ENCODE results near the gene PRKCE. TPM values are rescaled to one million over a fixed set of nuclear protein-coding genes. Genes with fewer than 3 reads are reported as not detected.

PRKCE gene
- total RNA-seq, 1 experiment from 2014 or later: 14.0 TPM

DNA sequence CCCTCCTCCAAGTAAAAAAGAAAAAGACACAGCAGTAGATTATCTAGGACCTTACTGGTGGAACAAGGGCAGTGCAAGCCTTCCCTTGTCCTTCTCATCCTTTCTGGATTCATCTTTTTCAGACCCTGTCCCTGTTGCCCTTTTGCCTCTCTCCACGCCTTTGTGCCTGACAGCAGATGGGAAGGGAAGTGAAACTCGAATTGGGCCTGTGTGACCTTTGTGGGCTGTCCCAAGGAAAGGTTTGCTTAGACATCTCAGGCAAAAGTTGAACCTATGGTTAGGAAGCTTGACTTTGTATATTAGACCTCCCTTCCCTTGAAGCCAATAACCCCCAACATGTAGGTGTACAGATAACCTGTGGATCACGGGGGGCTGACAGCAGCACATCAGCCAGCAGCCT lies 185.3 kb downstream of the PRKCE start:
- POLR2A ChIA-PET: no interaction called here
- Histone ChIP-seq H3K4me1 (ENCODE audit: control insufficient read depth, insufficient read depth, low read length) (0 out of 2 replicates have a peak, but pooled peaks cover 3% of the 10 kb centered on the region), H3K9me3 (ENCODE audit: control insufficient read depth, insufficient read depth, low read depth, low read length) (no peaks in the 10 kb centered on the region), H3K27me3 (ENCODE audit: control insufficient read depth, insufficient read depth, low read length) (no peaks in the 10 kb centered on the region), H3K36me3 (ENCODE audit: control insufficient read depth, insufficient read depth, low read length) (no peaks in the 10 kb centered on the region), H3K27ac (ENCODE audit: low read length) (no peak overlapping the region), H3K4me3 (ENCODE audit: low read depth in 2 of 2, low read length in 2 of 2) (no peak overlapping the region)
- no TSS peak for BruUV-seq (replicated peaks)
- ATAC-seq (no peak), DNase-seq (ENCODE audit: low read depth, low spot score) (no peak)
- no peak for TF ChIP-seq SIN3A (IDR thresholded peaks at IDR 0.05; ENCODE audit: borderline replicate concordance, insufficient read depth, low read depth, low read length)
- TF ChIP-seq, protein P1, sequence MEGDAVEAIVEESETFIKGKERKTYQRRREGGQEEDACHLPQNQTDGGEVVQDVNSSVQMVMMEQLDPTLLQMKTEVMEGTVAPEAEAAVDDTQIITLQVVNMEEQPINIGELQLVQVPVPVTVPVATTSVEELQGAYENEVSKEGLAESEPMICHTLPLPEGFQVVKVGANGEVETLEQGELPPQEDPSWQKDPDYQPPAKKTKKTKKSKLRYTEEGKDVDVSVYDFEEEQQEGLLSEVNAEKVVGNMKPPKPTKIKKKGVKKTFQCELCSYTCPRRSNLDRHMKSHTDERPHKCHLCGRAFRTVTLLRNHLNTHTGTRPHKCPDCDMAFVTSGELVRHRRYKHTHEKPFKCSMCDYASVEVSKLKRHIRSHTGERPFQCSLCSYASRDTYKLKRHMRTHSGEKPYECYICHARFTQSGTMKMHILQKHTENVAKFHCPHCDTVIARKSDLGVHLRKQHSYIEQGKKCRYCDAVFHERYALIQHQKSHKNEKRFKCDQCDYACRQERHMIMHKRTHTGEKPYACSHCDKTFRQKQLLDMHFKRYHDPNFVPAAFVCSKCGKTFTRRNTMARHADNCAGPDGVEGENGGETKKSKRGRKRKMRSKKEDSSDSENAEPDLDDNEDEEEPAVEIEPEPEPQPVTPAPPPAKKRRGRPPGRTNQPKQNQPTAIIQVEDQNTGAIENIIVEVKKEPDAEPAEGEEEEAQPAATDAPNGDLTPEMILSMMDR (IDR thresholded peaks at IDR 0.05): no peak
- TF ChIP-seq, protein P2, sequence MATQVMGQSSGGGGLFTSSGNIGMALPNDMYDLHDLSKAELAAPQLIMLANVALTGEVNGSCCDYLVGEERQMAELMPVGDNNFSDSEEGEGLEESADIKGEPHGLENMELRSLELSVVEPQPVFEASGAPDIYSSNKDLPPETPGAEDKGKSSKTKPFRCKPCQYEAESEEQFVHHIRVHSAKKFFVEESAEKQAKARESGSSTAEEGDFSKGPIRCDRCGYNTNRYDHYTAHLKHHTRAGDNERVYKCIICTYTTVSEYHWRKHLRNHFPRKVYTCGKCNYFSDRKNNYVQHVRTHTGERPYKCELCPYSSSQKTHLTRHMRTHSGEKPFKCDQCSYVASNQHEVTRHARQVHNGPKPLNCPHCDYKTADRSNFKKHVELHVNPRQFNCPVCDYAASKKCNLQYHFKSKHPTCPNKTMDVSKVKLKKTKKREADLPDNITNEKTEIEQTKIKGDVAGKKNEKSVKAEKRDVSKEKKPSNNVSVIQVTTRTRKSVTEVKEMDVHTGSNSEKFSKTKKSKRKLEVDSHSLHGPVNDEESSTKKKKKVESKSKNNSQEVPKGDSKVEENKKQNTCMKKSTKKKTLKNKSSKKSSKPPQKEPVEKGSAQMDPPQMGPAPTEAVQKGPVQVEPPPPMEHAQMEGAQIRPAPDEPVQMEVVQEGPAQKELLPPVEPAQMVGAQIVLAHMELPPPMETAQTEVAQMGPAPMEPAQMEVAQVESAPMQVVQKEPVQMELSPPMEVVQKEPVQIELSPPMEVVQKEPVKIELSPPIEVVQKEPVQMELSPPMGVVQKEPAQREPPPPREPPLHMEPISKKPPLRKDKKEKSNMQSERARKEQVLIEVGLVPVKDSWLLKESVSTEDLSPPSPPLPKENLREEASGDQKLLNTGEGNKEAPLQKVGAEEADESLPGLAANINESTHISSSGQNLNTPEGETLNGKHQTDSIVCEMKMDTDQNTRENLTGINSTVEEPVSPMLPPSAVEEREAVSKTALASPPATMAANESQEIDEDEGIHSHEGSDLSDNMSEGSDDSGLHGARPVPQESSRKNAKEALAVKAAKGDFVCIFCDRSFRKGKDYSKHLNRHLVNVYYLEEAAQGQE (IDR thresholded peaks at IDR 0.05; ENCODE audit: insufficient read depth in 1 of 2, low read depth in 2 of 2, low read length in 1 of 2): no peak
- in situ Hi-C loops (cut with HindIII; ENCODE audit: low pct_unique_long_range_greater_than_20kb, low sequenced_read_pairs) (no loop called here), intact Hi-C loops (cut with micrococcal nuclease; ENCODE audit: unreplicated experiment) (no loop called here)
- CTCF ChIA-PET: no interaction called here

DNA sequence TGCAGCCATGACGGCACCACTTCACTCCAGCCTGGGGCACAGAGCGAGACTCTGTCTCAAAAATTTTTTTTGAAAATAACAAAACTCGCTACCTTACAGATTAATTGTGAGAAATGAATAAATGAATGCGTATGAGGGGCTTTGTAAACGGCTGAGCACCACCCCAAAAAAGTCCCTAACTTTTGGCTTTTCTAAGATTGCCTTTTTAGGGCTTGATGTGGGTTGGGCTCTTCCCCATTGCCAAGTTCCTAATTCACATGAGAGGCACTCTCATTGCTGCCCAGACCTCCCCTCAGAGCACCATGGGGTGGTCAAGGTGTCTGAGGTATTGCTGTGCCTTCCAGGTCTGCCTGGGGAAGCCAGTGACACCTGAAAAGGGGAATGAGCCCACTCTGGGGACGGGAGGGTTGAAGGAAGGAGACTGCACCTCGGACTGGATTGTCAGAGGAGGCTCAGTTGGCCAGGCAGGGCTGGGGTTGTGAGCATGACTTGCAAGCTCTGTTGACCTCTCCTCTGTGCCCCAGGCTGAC lies 186.4 kb downstream of the PRKCE start:
- in situ Hi-C loops (cut with HindIII; ENCODE audit: low pct_unique_long_range_greater_than_20kb, low sequenced_read_pairs) (no loop called here), intact Hi-C loops (cut with micrococcal nuclease; ENCODE audit: unreplicated experiment) (no loop called here)
- DNase-seq (ENCODE audit: low read depth, low spot score) (no peak), ATAC-seq (no peak)
- ChIA-PET POLR2A (no interaction called here), CTCF (no interaction called here)
- H3K36me3 ChIP-seq (ENCODE audit: control insufficient read depth, insufficient read depth, low read length): no peaks in the 10 kb centered on the region
- BruUV-seq (replicated peaks): no TSS peak
- H3K9me3 ChIP-seq (ENCODE audit: control insufficient read depth, insufficient read depth, low read depth, low read length): no peaks in the 10 kb centered on the region
- no peak overlapping the region for H3K4me3 ChIP-seq (ENCODE audit: low read depth in 2 of 2, low read length in 2 of 2)
- no peak for TF ChIP-seq TCF7L2 (IDR thresholded peaks at IDR 0.05; ENCODE audit: low read depth, low read length)
- TF ChIP-seq, protein P1 (IDR thresholded peaks at IDR 0.05): no peak
- TF ChIP-seq POLR2AphosphoS5 (IDR thresholded peaks at IDR 0.05; ENCODE audit: low read depth, low read length): no peak
- no peak for TF ChIP-seq SIN3A (IDR thresholded peaks at IDR 0.05; ENCODE audit: borderline replicate concordance, insufficient read depth, low read depth, low read length)
- TF ChIP-seq, protein P2 (IDR thresholded peaks at IDR 0.05; ENCODE audit: insufficient read depth in 1 of 2, low read depth in 2 of 2, low read length in 1 of 2): no peak
- no peaks in the 10 kb centered on the region for H3K27me3 ChIP-seq (ENCODE audit: control insufficient read depth, insufficient read depth, low read length)
- 0 out of 2 replicates have a peak, but pooled peaks cover 3% of the 10 kb centered on the region for H3K4me1 ChIP-seq (ENCODE audit: control insufficient read depth, insufficient read depth, low read length)
- no peak overlapping the region for H3K27ac ChIP-seq (ENCODE audit: low read length)
